A673 (cell line): Measurements from ENCODE around the gene DENND4C. TPM values are rescaled to one million over a fixed set of nuclear protein-coding genes. Genes with fewer than 3 reads are reported as not detected.

Source experiments
- BruUV-seq: library from RNA; stranded (reverse); fragments of 400-500 nt; replicated peaks from 2 replicates; lab custom pipeline; 2021; lab: Mats Ljungman, UMichigan
- CTCF ChIA-PET: fragments of 300-600 bp; sonication (Branson Sonifier 250); formaldehyde crosslinking; loops from one replicate; lab custom pipeline; 2022; ENCODE audit warnings: antibody characterized with exemption; lab: Charles Lee
- POLR2A ChIA-PET: fragments of 300-600 bp; sonication (Branson Sonifier 250); formaldehyde crosslinking; loops from one replicate; lab custom pipeline; 2022; ENCODE audit warnings: antibody characterized with exemption; ENCODE audit not compliant: low non-redundant PET; lab: Charles Lee
- DNase-seq: peaks from one replicate; pipeline ENCODE4 v3.0.0-alpha.2; 2015; ENCODE audit warnings: low spot score
- H3K27ac ChIP-seq: fragments of 200-600 bp; sonication (generic); 2 replicates; pipeline ENCODE4 v1.5.1; 2016; ENCODE audit warnings: mixed run types, low read depth, mild to moderate bottlenecking, mixed read lengths, antibody characterized with exemption, low read length; ENCODE audit not compliant: poor library complexity, severe bottlenecking
- H3K27me3 ChIP-seq: fragments of 200-600 bp; sonication (generic); replicated peaks from 2 replicates; pipeline ENCODE4 v1.6.1; 2017; ENCODE audit warnings: mixed run types, low read depth, mild to moderate bottlenecking, mixed read lengths, antibody characterized with exemption, low read length; ENCODE audit not compliant: insufficient read depth, poor library complexity
- H3K36me3 ChIP-seq: fragments of 200-600 bp; sonication (generic); 2 replicates; pipeline ENCODE4 v1.6.1; 2016; ENCODE audit warnings: mixed run types, mild to moderate bottlenecking, mixed read lengths, antibody characterized with exemption, low read length; ENCODE audit not compliant: insufficient read depth, poor library complexity, severe bottlenecking
- H3K4me1 ChIP-seq: fragments of 200-600 bp; sonication (generic); 2 replicates; pipeline ENCODE4 v1.6.1; 2017; ENCODE audit warnings: mixed run types, mild to moderate bottlenecking, mixed read lengths, antibody characterized with exemption, low read length; ENCODE audit not compliant: insufficient read depth, poor library complexity, severe bottlenecking
- H3K4me3 ChIP-seq: fragments of 200-600 bp; sonication (generic); 2 replicates; pipeline ENCODE4 v1.5.1; 2016; ENCODE audit warnings: low read depth, mixed run types, mild to moderate bottlenecking, mixed read lengths, low read length; ENCODE audit not compliant: poor library complexity, severe bottlenecking
- H3K9me3 ChIP-seq: fragments of 200-600 bp; sonication (generic); 2 replicates; pipeline ENCODE4 v1.6.1; 2016; ENCODE audit warnings: mixed run types, low read depth, mild to moderate bottlenecking, mixed read lengths, antibody characterized with exemption, low read length; ENCODE audit not compliant: poor library complexity, severe bottlenecking
- CTCF ChIP-seq: fragments of 300-800, 200-600 bp; sonication (generic); conservative IDR thresholded peaks from 2 replicates; pipeline ENCODE4 v1.5.1; 2017; ENCODE audit warnings: low read depth, mild to moderate bottlenecking, antibody characterized with exemption, low read length, moderate library complexity, mixed read lengths
- EZH2 ChIP-seq: fragments of 200-600 bp; sonication (generic); IDR thresholded peaks from 2 replicates; pipeline ENCODE4 v1.6.1; 2017; ENCODE audit warnings: borderline replicate concordance, low read depth, mild to moderate bottlenecking, mixed read lengths, antibody characterized with exemption, low read length; ENCODE audit not compliant: poor library complexity, severe bottlenecking
- intact Hi-C: fragments of 100-400 bp; cut with micrococcal nuclease; formaldehyde crosslinking; loops from one replicate; pipeline ENCODE4 v1.10.0; 2022; ENCODE audit not compliant: unreplicated experiment
- total RNA-seq: library from RNA; stranded (reverse); gene quantifications from 2 replicates; pipeline ENCODE4 v1.2.3, GENCODE V29; 2021

The DENND4C gene
- total RNA-seq, 1 experiment from 2014 or later, result 13.9 TPM

DNA sequence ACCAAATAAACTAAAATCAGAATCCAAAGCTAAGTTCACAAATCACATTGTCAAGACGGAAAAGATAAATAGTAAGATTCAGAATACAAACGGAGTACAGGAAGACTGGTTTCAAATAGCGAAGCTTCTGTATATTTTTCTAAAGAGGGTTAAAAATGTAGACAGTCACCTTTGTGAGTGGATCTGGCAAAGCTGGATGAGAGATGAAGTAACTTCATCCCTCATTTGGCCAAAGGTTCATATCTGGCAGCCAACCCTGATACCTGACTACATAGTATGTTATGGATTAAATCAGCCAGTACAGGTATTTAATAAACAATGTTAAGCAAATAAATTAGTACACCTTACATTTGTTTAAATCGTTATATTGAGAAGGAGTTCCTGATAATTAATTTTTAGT lies 21.3 kb upstream of the DENND4C start:
- no peak for DNase-seq
- Histone ChIP-seq H3K4me1 (no peaks in the 10 kb centered on the region), H3K9me3 (no peaks in the 10 kb centered on the region), H3K27me3 (no peaks in the 10 kb centered on the region), H3K36me3 (no peaks in the 10 kb centered on the region), H3K4me3 (no peak overlapping the region), H3K27ac (no peak overlapping the region)
- TF ChIP-seq EZH2 (no peak), CTCF (no peak)
- intact Hi-C loops, result no loop called here
- BruUV-seq, result no TSS peak
- ChIA-PET CTCF (no interaction called here), POLR2A (no interaction called here)

GRCh38 chr9:19213823-19214222 lies 16.7 kb upstream of the DENND4C start:
- H3K27ac ChIP-seq, result no peak overlapping the region
- no peak for DNase-seq
- no peaks in the 10 kb centered on the region for H3K4me1 ChIP-seq
- ChIA-PET POLR2A (no interaction called here), CTCF (no interaction called here)
- H3K27me3 ChIP-seq, result no peaks in the 10 kb centered on the region
- H3K36me3 ChIP-seq, result no peaks in the 10 kb centered on the region
- no TSS peak for BruUV-seq
- intact Hi-C loops, result no loop called here
- no peaks in the 10 kb centered on the region for H3K9me3 ChIP-seq
- no peak overlapping the region for H3K4me3 ChIP-seq
- TF ChIP-seq CTCF, result no peak

- CTCF ChIA-PET, result no interaction called here
- POLR2A ChIA-PET, result no interaction called here
- no peak overlapping the region for H3K27ac ChIP-seq
- no peaks in the 10 kb centered on the region for H3K36me3 ChIP-seq
- DNase-seq, result no peak
- H3K4me1 ChIP-seq, result no peaks in the 10 kb centered on the region
- H3K9me3 ChIP-seq, result no peaks in the 10 kb centered on the region
- no TSS peak for BruUV-seq
- no peaks in the 10 kb centered on the region for H3K27me3 ChIP-seq
- intact Hi-C loops, result no loop called here
- TF ChIP-seq CTCF (no peak), EZH2 (no peak)
- H3K4me3 ChIP-seq, result no peak overlapping the region
Measured at GRCh38 chr9:19216466-19216865, 14.0 kb upstream of the DENND4C start.
